Nephron progenitor cell (in vitro differentiated cells): Measurements from ENCODE around the gene SMARCA4.

Experiments
- DNase-seq: peaks from one replicate; pipeline ENCODE4 v3.0.0; 2021
- H3K27ac Mint-ChIP-seq: 2 replicates; pipeline ENCODE4 v1.8.0; 2021; ENCODE audit warnings: mild to moderate bottlenecking, moderate library complexity, mixed read lengths
- H3K27me3 Mint-ChIP-seq: 2 replicates; pipeline ENCODE4 v1.8.0; 2021; ENCODE audit warnings: mild to moderate bottlenecking, low read depth, mixed read lengths; ENCODE audit not compliant: poor library complexity
- H3K36me3 Mint-ChIP-seq: 2 replicates; pipeline ENCODE4 v1.8.0; 2021; ENCODE audit warnings: low read depth, mixed read lengths
- H3K4me1 Mint-ChIP-seq: 2 replicates; pipeline ENCODE4 v1.8.0; 2021; ENCODE audit warnings: mixed read lengths
- H3K4me3 Mint-ChIP-seq: 2 replicates; pipeline ENCODE4 v1.8.0; 2021; ENCODE audit warnings: mild to moderate bottlenecking, moderate library complexity, mixed read lengths
- H3K9me3 Mint-ChIP-seq: 2 replicates; pipeline ENCODE4 v1.8.0; 2021; ENCODE audit warnings: mild to moderate bottlenecking, moderate library complexity, mixed read lengths
- CTCF ChIP-seq: fragments of 200-600 bp; sonication (generic); IDR thresholded peaks from 2 replicates; pipeline ENCODE4 v1.5.0; 2021; ENCODE audit warnings: antibody characterized with exemption

SMARCA4 gene

GRCh38 chr19:10960314-10961072, at the start of gene SMARCA4:
Gene SMARCA4 (plus strand): TSS chr19:10961030. CDS start chr19:10984152, 23,122 bp downstream.
- DNase-seq = peak; percentile 99
- Mint-ChIP-seq H3K36me3 (peaks cover 21% of the 10 kb centered on the region), H3K27me3 (no peaks in the 10 kb centered on the region), H3K9me3 (no peaks in the 10 kb centered on the region), H3K4me3 (peak within 1 kb of the TSS; percentile 96), H3K27ac (peak within 1 kb of the TSS; percentile 96), H3K4me1 (peaks cover 31% of the 10 kb centered on the region)
- TF ChIP-seq CTCF = no peak

GRCh38 chr19:10911579-10912363, 49.1 kb upstream of the SMARCA4 start:
- no peak for DNase-seq
- Mint-ChIP-seq H3K27me3 (no peaks in the 10 kb centered on the region), H3K9me3 (no peaks in the 10 kb centered on the region), H3K27ac (peak overlapping the region; percentile 39), H3K4me1 (no peaks in the 10 kb centered on the region), H3K36me3 (peaks cover 30% of the 10 kb centered on the region), H3K4me3 (no peak overlapping the region)
- no peak for TF ChIP-seq CTCF

GRCh38 chr19:10912619-10913018, 48.2 kb upstream of the SMARCA4 start:
- DNase-seq = no peak
- Mint-ChIP-seq H3K4me3 (no peak overlapping the region), H3K4me1 (no peaks in the 10 kb centered on the region), H3K36me3 (peaks cover 32% of the 10 kb centered on the region), H3K9me3 (no peaks in the 10 kb centered on the region), H3K27ac (no peak overlapping the region), H3K27me3 (no peaks in the 10 kb centered on the region)
- TF ChIP-seq CTCF = no peak

GRCh38 chr19:10913716-10914340, 47.0 kb upstream of the SMARCA4 start:
- no peak overlapping the region for H3K4me3 Mint-ChIP-seq
- no peaks in the 10 kb centered on the region for H3K9me3 Mint-ChIP-seq
- H3K36me3 Mint-ChIP-seq = peaks cover 26% of the 10 kb centered on the region
- H3K27ac Mint-ChIP-seq = no peak overlapping the region
- DNase-seq = no peak
- no peaks in the 10 kb centered on the region for H3K27me3 Mint-ChIP-seq
- no peaks in the 10 kb centered on the region for H3K4me1 Mint-ChIP-seq
- TF ChIP-seq CTCF = no peak

- Mint-ChIP-seq H3K4me3 (no peak overlapping the region), H3K9me3 (no peaks in the 10 kb centered on the region), H3K27me3 (no peaks in the 10 kb centered on the region), H3K36me3 (peaks cover 20% of the 10 kb centered on the region), H3K27ac (no peak overlapping the region), H3K4me1 (no peaks in the 10 kb centered on the region)
- no peak for DNase-seq
- no peak for TF ChIP-seq CTCF
Observed at GRCh38 chr19:10915130-10916091, 45.4 kb upstream of the SMARCA4 start.
